Activated T-cell treated with anti-CD3 and anti-CD28 coated beads, Interleukin-2, amount 50 U/mL, for 4 hours (primary cell): Measurements from ENCODE around the gene AHDC1. TPM values are rescaled to one million over a fixed set of nuclear protein-coding genes. Genes with fewer than 3 reads are reported as not detected.
"Not testable (repeated sequence)": the region's sequence is repeated elsewhere in the genome, so short reads cannot be mapped to it uniquely, and the experiment has no call there.

Experiments used
- ATAC-seq, 2 donors: fragments of 200-7000 bp; cut with Tn5 transposase; one replicate each; pipeline ENCODE4 v1.10.0; 2021
- DNase-seq: peaks from one replicate; pipeline ENCODE4 v3.0.0-alpha.2; 2020
- H3K27me3 Mint-ChIP-seq: one replicate; pipeline ENCODE4 v1.8.0; 2021; ENCODE audit warnings: low read depth, mixed read lengths
- H3K36me3 Mint-ChIP-seq: one replicate; pipeline ENCODE4 v1.8.0; 2022; ENCODE audit warnings: mixed read lengths; ENCODE audit not compliant: insufficient read depth
- H3K4me1 Mint-ChIP-seq: one replicate; pipeline ENCODE4 v1.8.0; 2021; ENCODE audit warnings: low read depth, mixed read lengths
- H3K4me3 Mint-ChIP-seq: one replicate; pipeline ENCODE4 v1.8.0; 2021; ENCODE audit warnings: mild to moderate bottlenecking, moderate library complexity, mixed read lengths
- H3K9me3 Mint-ChIP-seq: one replicate; pipeline ENCODE4 v1.8.0; 2021; ENCODE audit warnings: mixed read lengths
- total RNA-seq, 3 donors: library from RNA; stranded (reverse); gene quantifications; one replicate each; pipeline ENCODE4 v1.2.1, GENCODE V29; 2021

Gene AHDC1
- total RNA-seq, 3 donors from 2014 or later = 7.6 to 9.4 (median 8.6) TPM

DNA sequence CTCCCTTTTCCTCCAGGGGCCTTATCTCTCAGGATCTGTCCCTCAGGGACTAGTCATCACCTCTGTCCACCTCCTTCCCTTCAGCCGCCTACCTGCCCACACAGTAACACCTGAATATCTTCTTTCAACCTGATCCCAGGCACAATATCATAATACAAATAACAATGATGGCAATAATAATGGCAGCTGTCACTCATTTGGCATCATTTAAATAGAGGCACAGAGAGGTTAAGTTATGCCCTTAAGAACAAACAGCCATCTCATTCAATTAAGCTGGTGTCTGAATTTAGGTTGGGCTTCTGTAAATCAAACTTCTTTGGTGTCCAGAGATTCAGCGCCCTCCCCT is 47.5 kb downstream of the AHDC1 start:
- no peaks in the 10 kb centered on the region for H3K9me3 Mint-ChIP-seq
- H3K4me3 Mint-ChIP-seq = no peak overlapping the region
- peaks cover 4% of the 10 kb centered on the region for H3K36me3 Mint-ChIP-seq
- no peaks in the 10 kb centered on the region for H3K27me3 Mint-ChIP-seq
- H3K4me1 Mint-ChIP-seq = peaks cover 25% of the 10 kb centered on the region
- DNase-seq (no peak), ATAC-seq (peak in 1 of 2 donors; percentile 17)

DNA sequence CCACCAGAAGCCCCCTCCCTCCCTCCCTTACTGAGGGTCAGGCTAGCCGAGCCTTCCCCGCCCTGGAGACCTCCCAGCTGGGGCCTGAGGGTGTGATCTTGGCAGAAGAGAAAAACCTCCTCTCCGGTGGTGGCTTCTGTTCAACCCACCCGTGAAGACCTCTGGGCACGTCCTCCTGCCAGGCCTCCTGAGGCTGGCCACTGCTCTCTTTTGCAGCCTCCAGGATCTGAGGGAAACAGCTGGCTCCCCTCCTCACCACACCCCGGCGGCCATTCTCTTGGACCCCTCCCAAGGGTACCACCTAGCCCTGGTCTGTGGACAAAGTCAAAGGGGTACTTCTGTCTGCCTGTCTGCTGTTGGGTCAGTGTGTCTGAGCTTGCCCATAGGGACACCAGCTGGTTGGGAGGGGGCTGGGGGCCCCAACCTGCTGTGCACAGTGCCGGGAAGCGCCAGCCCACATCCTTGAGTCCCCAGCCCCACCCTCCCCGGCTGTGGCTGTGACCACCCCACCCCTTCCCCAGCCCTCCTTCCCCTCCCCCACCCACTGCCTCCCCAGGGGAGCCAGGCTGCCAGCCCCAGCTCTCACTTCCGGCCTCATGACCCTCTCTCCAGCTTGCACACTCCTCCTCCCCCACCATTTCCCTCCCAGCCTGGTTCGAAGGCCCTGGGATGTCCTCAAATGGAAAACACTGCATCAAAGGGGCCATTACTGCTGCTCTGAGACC is 48.1 kb downstream of the AHDC1 start:
- ATAC-seq (peak; percentile 19 to 33), DNase-seq (no peak)
- no peaks in the 10 kb centered on the region for H3K9me3 Mint-ChIP-seq
- no peak overlapping the region for H3K4me3 Mint-ChIP-seq
- H3K27me3 Mint-ChIP-seq = no peaks in the 10 kb centered on the region
- peaks cover 6% of the 10 kb centered on the region for H3K36me3 Mint-ChIP-seq
- H3K4me1 Mint-ChIP-seq = peaks cover 24% of the 10 kb centered on the region

DNA sequence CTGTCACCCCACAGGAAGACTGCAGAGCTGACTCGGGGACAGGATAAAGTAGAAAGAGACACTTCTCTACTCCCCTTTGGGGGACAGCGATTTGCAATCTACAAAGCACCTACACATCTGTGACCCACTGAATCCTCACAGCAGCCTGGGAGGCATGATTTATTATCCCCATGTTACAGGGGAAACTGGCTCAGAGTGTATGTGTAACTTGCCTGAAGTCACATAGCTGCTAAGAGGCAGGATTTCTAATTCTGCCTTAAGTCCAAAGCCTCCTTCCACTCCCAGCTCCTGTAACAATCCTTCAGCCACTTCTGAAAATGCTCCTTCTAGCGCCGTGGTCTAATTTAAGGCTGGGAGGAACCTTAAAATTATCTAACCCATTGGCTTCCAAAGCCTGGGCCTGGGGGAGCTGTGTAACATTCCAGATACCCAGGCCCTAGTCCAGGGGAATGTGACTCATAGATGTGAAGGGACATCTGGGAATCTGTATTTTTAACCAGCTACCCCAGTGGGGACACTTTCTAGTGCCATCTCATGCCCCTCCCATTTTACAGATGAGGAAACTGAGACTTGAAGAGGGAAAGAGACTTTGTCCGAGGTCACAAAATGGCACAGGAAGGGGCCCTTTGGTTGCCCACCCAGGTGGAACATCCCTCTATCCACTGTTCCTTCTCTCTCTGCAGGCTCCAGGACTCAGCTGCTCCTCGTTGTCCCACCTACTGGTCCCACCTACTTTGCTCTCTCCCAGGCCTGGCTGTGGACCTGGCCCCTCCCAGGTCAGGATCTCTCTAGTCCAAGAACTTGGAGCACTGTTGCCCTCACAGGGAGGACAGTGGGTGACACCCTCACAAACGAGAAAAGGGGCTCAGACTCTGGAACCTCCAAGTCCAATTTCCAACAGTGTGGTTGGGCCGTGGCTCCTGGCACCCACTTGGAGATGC is 48.9 kb downstream of the AHDC1 start:
- Mint-ChIP-seq H3K4me3 (no peak overlapping the region), H3K9me3 (no peaks in the 10 kb centered on the region), H3K27me3 (no peaks in the 10 kb centered on the region), H3K36me3 (peaks cover 6% of the 10 kb centered on the region), H3K4me1 (peaks cover 21% of the 10 kb centered on the region)
- ATAC-seq (no peak), DNase-seq (no peak)

DNA sequence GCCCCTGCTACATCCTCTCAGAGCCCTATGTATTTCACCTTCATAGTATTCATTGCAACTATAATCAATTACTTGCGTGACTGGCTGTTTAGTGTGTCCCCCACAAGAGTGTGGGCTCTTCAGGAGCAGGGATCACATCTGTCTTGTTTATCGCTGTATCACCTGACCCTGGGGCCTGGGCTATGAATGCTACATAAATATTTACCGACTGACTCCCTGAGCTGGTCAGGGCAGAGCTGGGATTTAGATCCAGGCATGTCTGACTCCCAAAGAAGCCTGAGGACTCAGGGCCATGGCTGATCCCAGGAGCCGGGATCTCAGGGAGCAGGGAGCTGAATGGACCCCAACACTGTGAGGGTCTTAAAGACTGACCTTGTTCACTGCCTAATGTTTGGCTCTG is 49.7 kb downstream of the AHDC1 start:
- Mint-ChIP-seq H3K27me3 (no peaks in the 10 kb centered on the region), H3K9me3 (no peaks in the 10 kb centered on the region), H3K4me1 (peaks cover 19% of the 10 kb centered on the region), H3K4me3 (no peak overlapping the region), H3K36me3 (peaks cover 6% of the 10 kb centered on the region)
- DNase-seq (no peak), ATAC-seq (no peak)

DNA sequence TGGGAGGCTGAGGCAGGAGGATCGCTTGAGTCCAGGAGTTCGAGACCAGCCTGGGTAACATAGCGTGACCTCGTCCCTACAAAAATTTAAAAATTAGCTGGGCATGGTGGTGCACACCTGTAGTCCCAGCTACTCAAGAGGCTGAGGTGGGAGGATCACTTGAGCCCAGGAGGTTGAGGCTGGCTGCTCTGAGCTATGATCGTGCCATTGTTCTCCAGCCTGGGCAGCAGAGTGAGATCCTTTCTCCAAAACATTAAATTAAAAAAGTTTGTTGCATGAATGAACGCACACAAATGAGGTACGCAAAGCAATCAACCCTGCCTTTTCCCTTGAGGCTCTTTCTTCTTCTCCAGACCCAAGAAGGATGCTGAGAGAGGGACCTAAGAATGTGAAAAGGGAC is 50.1 kb downstream of the AHDC1 start:
- not testable (repeated sequence) for H3K36me3 Mint-ChIP-seq, H3K27me3 Mint-ChIP-seq, ATAC-seq, DNase-seq, H3K9me3 Mint-ChIP-seq, H3K4me3 Mint-ChIP-seq
- H3K4me1 Mint-ChIP-seq = peaks cover 19% of the 10 kb centered on the region

DNA sequence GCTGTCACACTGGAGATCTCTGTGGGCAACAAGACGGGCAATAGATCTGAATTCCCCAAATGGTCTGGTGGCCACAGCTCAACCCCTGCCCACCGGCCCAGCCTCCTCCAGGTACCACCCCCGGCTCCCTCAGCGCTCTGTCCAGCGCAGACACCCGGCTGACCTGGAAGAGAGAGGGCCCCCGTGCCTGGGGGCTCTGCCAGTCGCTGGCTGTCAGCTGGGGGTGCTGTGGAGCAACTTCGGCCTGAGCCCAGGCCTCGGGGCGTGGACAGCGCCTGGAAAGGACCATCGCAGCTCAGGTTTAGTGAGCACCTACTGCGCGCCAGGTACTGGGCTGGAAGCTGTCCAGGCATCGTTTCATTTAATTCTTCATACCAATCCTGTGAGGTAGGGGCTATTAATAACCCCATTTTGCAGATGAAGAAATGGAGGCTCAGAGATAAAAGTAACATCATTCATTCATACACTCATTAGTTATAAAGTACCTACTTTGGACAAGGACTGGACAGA is 51.0 kb downstream of the AHDC1 start:
- H3K27me3 Mint-ChIP-seq = no peaks in the 10 kb centered on the region
- peaks cover 19% of the 10 kb centered on the region for H3K4me1 Mint-ChIP-seq
- no peaks in the 10 kb centered on the region for H3K9me3 Mint-ChIP-seq
- DNase-seq = no peak
- H3K4me3 Mint-ChIP-seq = no peak overlapping the region
- H3K36me3 Mint-ChIP-seq = peaks cover 6% of the 10 kb centered on the region
- ATAC-seq = no peak

DNA sequence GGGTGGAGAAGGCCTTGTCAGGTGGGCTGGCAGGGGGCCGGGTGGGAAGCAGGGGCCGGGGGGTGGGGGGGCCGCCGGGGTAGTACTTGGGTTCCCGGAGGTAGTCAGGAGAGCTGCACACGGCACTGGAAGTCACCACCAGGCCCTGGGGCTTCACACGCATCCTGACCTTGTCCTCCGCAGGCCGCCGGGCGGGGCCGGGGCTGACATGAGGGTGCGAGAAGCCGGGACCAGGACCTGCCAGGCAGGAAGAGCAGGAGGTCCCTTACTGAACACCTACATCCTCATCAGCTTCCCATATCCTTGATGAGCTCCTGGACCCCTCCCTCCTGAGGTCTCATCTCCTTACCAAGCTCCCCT is 52.0 kb downstream of the AHDC1 start:
- H3K4me1 Mint-ChIP-seq = peaks cover 15% of the 10 kb centered on the region
- H3K27me3 Mint-ChIP-seq = no peaks in the 10 kb centered on the region
- H3K4me3 Mint-ChIP-seq = no peak overlapping the region
- DNase-seq (no peak), ATAC-seq (no peak)
- H3K9me3 Mint-ChIP-seq = no peaks in the 10 kb centered on the region
- peaks cover 6% of the 10 kb centered on the region for H3K36me3 Mint-ChIP-seq

DNA sequence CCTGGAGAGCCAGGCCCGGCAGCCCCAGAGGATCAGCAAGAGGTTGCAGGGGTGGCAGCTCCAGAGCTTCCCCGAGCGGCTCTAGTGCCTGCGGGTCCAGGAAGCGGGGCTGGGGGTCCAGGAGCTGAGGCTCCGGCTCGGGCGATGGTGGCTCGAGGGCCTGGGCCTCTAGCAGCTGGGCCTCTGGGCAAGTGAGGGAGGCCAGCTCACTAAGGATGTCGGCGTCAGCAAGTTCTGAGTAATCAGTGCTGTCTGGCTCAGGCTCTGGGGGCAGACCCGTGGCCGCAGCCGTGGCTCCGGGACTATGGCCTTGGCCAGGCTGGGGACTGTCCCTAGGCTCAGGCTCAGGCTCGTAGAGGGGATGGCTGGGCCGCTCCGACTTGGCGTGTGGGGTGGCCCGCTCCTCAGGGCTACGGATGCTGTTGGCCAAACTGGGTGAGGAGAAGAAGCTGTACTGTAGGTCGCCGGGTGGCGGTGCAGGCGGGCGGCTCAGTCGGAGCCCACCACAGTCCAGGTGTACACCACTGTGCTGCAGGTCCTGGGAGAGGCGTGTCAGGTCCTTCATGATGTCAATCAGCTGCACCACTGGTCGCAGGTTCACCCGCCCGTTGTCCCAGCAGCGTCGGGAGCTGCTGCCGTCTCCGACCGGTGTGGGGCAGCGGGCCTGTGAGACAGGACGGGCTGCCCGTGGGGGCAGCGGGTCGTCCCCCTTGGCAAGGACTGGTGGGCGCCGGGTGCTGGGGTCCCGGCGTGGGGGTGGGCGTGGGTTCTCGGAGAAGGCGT is 52.6 kb downstream of the AHDC1 start:
- peaks cover 10% of the 10 kb centered on the region for H3K4me1 Mint-ChIP-seq
- no peak overlapping the region for H3K4me3 Mint-ChIP-seq
- no peaks in the 10 kb centered on the region for H3K27me3 Mint-ChIP-seq
- DNase-seq (no peak), ATAC-seq (no peak)
- H3K36me3 Mint-ChIP-seq = peaks cover 6% of the 10 kb centered on the region
- H3K9me3 Mint-ChIP-seq = no peaks in the 10 kb centered on the region

DNA sequence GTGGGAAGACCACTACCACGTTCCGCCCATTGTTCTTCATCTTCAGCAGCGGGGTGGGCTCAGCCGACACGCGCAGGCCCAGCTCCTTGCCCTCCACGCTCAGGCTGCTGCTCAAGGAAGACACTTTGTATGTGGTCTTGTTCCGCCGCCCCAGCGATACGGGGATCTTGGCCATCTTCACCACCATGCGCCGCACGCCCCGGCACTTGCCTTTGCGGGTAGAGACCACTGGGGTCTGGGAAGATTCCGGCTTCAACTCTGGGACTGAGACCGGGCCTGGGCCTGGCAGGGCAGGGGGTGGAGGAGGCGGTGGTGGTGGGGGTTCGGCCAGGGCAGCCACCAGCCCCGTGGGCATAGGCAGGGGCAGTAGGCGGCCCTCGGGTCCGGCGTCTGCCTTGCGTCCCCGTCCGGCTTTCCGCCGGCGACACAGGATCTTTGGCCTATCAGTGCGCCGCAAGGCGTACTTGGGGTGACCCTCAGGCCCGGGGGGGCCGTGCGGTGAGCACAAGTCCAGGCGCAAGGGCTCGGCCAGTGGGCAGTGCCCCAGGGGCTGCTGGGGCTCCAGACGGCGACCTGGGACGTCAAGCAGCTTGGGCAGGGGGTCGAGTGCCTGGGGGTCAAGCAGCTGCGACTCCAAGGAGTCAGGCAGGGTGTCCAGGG is 53.3 kb downstream of the AHDC1 start:
- peaks cover 6% of the 10 kb centered on the region for H3K36me3 Mint-ChIP-seq
- ATAC-seq (no peak), DNase-seq (no peak)
- no peak overlapping the region for H3K4me3 Mint-ChIP-seq
- H3K27me3 Mint-ChIP-seq = no peaks in the 10 kb centered on the region
- H3K9me3 Mint-ChIP-seq = no peaks in the 10 kb centered on the region
- peaks cover 5% of the 10 kb centered on the region for H3K4me1 Mint-ChIP-seq

DNA sequence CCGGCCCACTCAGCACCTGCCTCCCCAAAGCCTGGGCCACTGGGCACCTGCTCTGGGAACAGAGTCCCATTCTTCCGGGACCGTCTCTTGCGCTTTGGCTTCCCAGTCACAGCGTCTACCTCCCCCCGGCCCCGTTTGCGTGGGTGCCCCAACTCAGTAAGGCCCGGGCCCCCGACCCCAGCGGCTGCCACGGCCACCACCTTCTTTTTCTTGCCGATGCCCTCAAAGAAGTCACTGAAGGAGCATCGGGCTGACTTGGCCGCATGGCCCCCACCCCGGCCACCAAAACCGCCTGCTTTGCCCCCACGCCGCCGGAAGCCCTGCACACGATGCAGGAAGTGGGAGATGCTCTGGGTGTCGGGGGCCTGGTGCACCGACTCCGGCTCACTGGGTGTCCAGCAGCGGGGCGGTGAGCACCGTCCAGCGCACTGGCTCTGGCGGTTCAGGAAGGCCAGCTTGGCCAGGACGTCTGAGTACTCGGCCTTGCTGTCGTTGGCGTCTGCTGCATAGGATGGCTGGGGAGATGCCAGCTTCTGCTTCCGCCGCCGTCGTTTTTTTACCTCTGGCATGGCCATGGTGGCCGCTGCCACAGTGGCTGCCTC is 54.0 kb downstream of the AHDC1 start:
- Mint-ChIP-seq H3K36me3 (peaks cover 6% of the 10 kb centered on the region), H3K4me3 (no peak overlapping the region), H3K9me3 (no peaks in the 10 kb centered on the region), H3K27me3 (no peaks in the 10 kb centered on the region), H3K4me1 (peaks cover 1% of the 10 kb centered on the region)
- ATAC-seq (no peak), DNase-seq (no peak)

DNA sequence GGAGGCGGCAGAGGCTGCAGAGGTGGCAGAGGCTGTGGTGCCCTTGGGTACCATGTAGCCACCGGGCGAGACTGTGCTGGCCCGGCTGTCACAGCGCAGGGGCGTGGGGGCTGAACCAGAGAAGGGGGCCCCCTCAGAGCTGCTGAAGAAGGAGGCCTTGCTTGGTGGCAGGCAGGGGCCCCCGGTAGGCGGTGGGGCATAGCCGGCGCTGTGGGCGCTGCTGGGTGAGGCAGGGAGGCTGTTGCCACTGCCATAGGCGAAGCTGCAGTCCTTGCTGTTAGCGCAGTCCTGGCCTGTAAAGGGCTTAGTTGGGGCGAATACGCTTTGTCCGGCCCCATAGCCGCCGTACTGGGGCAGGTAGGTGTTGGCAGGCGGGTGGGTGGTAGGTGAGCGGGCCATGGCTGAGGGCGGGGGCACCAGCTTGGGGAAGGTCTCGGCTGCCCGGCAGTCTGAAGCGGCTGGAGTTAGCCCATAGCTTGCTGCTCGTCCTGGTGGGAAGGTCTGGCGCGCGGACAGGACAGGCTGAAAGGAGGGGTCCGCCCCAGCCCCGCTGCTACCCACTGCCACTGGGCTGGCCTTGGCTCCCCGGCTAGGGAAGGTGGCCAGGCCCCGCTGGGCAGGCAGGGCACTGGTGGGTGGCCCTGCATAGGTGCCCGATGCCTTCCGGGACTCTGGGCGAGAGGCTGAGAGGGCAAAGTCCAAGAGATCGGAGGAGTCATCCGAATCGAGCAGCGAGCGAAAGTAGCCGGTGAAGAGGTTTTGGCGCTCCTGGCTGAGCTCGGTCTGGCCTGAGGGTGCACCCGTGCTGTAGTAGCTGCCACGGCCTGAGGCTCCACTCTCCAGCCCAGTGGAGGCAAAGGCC is 54.9 kb downstream of the AHDC1 start:
- Mint-ChIP-seq H3K4me3 (no peak overlapping the region), H3K36me3 (peaks cover 6% of the 10 kb centered on the region), H3K9me3 (no peaks in the 10 kb centered on the region), H3K27me3 (no peaks in the 10 kb centered on the region), H3K4me1 (no peaks in the 10 kb centered on the region)
- ATAC-seq (no peak), DNase-seq (no peak)

DNA sequence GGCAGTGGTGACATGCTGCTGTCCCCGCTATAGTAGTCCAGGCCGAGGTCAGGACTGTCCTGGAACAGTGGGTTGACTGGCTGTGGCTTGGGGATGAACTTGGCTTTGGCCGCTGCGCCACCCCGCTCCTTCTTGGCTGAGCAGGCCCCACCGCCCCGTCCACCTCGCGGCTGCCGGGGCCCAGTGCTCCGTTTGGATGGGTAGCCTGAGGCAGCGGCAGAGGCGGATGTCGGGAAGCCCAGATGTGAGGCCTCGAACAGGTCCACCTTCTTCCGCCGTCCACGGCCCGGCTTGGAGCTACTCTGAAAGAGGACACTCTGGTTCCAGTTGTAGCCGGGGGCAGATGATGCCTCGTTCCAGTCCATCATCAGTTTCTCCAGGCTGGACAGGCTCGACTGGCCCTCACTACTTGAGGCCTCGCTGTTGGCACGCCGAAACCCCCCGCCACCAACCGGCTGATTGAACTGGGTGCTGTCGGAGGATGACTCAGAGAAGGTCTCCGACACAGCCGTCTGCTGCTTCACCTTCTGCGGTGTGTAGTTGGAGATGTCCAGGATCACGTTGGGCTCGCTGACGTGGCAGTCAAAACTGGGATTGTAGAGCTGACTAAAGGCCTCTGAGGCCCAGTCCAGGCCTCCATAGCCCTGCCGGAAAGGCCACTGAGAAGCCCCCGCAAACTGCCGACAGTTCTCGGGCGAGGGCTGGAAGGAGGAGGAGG is 55.6 kb downstream of the AHDC1 start:
- H3K9me3 Mint-ChIP-seq = no peaks in the 10 kb centered on the region
- no peak overlapping the region for H3K4me3 Mint-ChIP-seq
- no peaks in the 10 kb centered on the region for H3K4me1 Mint-ChIP-seq
- peaks cover 5% of the 10 kb centered on the region for H3K36me3 Mint-ChIP-seq
- H3K27me3 Mint-ChIP-seq = no peaks in the 10 kb centered on the region
- DNase-seq (no peak), ATAC-seq (no peak)
